GM10266 (cell line): Measurements from ENCODE around the gene POMGNT1.

ENCODE experiments used
- DNase-seq: peaks from one replicate; pipeline ENCODE4 v3.0.0; 2012; ENCODE audit errors: extremely low spot score
- CTCF ChIP-seq: IDR thresholded peaks from 2 replicates; pipeline ENCODE4 v1.5.1; 2012; ENCODE audit warnings: mild to moderate bottlenecking, low read depth; ENCODE audit not compliant: control insufficient read depth, insufficient read depth; ENCODE audit errors: missing control alignments

Gene POMGNT1

GRCh38 chr1:46218443-46218842, 20.2 kb upstream of the POMGNT1 start:
- no peak for DNase-seq
- TF ChIP-seq CTCF = no peak

GRCh38 chr1:46215504-46215903, 17.3 kb upstream of the POMGNT1 start:
- TF ChIP-seq CTCF = no peak
- DNase-seq = no peak

GRCh38 chr1:46211051-46211450, 12.8 kb upstream of the POMGNT1 start:
- DNase-seq = no peak
- TF ChIP-seq CTCF = no peak

GRCh38 chr1:46210561-46210960, 12.3 kb upstream of the POMGNT1 start:
- TF ChIP-seq CTCF = no peak
- no peak for DNase-seq

- no peak for DNase-seq
- TF ChIP-seq CTCF = no peak
Observed at GRCh38 chr1:46206399-46206798, 8.2 kb upstream of the POMGNT1 start.

GRCh38 chr1:46205791-46206190, 7.6 kb upstream of the POMGNT1 start:
- no peak for DNase-seq

GRCh38 chr1:46205141-46205540, 6.9 kb upstream of the POMGNT1 start:
- no peak for DNase-seq
- TF ChIP-seq CTCF = no peak

More at GRCh38 chr1:46205791-46206190, 7.6 kb upstream of the POMGNT1 start:
- TF ChIP-seq CTCF = no peak

- DNase-seq = no peak
- no peak for TF ChIP-seq CTCF
Observed at GRCh38 chr1:46204406-46204742, 6.1 kb upstream of the POMGNT1 start.
